Colonic mucosa (tissue), 4 donors: ENCODE results near the gene DYRK3. TPM values are rescaled to one million over a fixed set of nuclear protein-coding genes. Genes with fewer than 3 reads are reported as not detected.

Experiments
- DNase-seq: peaks from one replicate; pipeline ENCODE4 v3.0.0-alpha.2; 2020
- H3K27ac ChIP-seq: fragments of 200-600 bp; one replicate; pipeline ENCODE4 v1.8.0; 2021
- H3K27me3 ChIP-seq: fragments of 200-600 bp; one replicate; pipeline ENCODE4 v1.8.0; 2021
- H3K36me3 ChIP-seq: fragments of 200-600 bp; one replicate; pipeline ENCODE4 v1.8.0; 2021
- H3K4me1 ChIP-seq: fragments of 200-600 bp; one replicate; pipeline ENCODE4 v1.8.0; 2021; ENCODE audit warnings: mild to moderate bottlenecking
- H3K4me3 ChIP-seq: fragments of 200-600 bp; one replicate; pipeline ENCODE4 v1.8.0; 2021
- H3K9ac ChIP-seq, 2 donors: one replicate each; pipeline ENCODE4 v1.7.0; 2013; ENCODE audit warnings: control low read depth in 2 of 2, low read depth in 2 of 2, low read length in 2 of 2
- H3K9me3 ChIP-seq: fragments of 200-600 bp; one replicate; pipeline ENCODE4 v1.8.0; 2021
- intact Hi-C: fragments of 100-400 bp; cut with DNase I; formaldehyde crosslinking; loops from one replicate; pipeline ENCODE4 v1.14.1; 2022
- total RNA-seq, 2 donors: library from RNA; stranded (reverse); fragmentation: NEBNext Ultra II Directional in 1 of 2; extraction: Animal tissue kit (Norgen Biotek cat#: 25700) in 1 of 2; gene quantifications; one replicate each; pipeline ENCODE4 v1.2.1, GENCODE V29; 2021
- TF ChIP-seq, protein P1 (sequence below): fragments of 200-600 bp; IDR thresholded peaks from one replicate; pipeline ENCODE4 v1.8.0; 2022; ENCODE audit warnings: antibody characterized with exemption, mild to moderate bottlenecking
- donor health status: healthy.
- donor health status: DM: no; HTN: no; CAD: no.
- donor health status: DM: no; HTN: no; CAD: no.

The DYRK3 gene
- total RNA-seq, 2 donors from 2014 or later, result 0.86 to 1.9 TPM

DNA sequence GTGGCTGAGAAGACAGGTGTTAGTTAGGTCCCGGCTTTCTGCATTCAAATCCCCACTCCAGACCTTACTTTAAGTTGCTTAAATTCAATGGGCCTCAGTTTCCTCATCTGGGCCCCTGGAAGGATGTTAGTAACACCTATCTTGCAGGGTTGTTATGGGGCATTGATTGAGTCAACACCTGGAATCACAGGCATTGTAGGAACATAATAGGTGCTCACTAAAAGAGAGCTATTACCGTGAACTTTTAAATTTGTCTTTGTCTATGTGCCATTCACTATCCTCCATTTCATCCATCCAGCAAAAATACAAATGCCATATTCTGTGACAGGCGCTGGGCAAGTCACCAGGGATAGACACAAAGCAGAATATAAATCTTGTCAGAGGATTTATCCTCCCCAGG, 38.9 kb downstream of the DYRK3 start:
- Histone ChIP-seq H3K4me1 (peaks cover 3% of the 10 kb centered on the region), H3K27ac (peak overlapping the region; percentile 43), H3K27me3 (no peaks in the 10 kb centered on the region), H3K36me3 (no peaks in the 10 kb centered on the region), H3K9ac (no peak overlapping the region), H3K9me3 (no peaks in the 10 kb centered on the region), H3K4me3 (no peak overlapping the region)
- intact Hi-C loops, result no loop called here
- TF ChIP-seq, protein P1, sequence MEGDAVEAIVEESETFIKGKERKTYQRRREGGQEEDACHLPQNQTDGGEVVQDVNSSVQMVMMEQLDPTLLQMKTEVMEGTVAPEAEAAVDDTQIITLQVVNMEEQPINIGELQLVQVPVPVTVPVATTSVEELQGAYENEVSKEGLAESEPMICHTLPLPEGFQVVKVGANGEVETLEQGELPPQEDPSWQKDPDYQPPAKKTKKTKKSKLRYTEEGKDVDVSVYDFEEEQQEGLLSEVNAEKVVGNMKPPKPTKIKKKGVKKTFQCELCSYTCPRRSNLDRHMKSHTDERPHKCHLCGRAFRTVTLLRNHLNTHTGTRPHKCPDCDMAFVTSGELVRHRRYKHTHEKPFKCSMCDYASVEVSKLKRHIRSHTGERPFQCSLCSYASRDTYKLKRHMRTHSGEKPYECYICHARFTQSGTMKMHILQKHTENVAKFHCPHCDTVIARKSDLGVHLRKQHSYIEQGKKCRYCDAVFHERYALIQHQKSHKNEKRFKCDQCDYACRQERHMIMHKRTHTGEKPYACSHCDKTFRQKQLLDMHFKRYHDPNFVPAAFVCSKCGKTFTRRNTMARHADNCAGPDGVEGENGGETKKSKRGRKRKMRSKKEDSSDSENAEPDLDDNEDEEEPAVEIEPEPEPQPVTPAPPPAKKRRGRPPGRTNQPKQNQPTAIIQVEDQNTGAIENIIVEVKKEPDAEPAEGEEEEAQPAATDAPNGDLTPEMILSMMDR, result no peak
- DNase-seq, result no peak

DNA sequence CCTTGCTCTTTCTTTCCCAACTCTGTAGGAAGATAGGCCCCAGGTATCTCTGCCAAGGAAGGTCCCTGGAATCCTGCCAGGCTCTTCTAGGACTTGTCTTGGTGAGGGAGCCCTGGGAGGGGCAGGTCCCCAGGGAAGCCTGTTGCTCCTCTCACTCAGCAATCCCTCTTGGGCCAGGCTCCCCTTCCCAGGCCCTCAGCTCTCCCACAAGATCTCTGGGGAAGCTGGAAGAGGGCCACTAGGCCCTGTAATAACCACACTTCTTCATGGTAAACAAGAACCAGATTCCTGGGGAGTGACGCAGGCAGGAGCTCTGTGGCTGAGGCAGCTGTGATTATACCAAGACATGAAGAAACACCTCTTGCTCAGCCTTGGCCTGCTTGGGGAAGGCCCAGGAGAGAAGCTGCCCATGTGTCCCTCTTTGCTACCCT, 39.4 kb downstream of the DYRK3 start:
- H3K4me1 ChIP-seq, result peaks cover 3% of the 10 kb centered on the region
- TF ChIP-seq, protein P1, result no peak
- peak overlapping the region in 1 of 2 donors; percentile 41 for H3K9ac ChIP-seq
- H3K9me3 ChIP-seq, result no peaks in the 10 kb centered on the region
- H3K27me3 ChIP-seq, result no peaks in the 10 kb centered on the region
- H3K4me3 ChIP-seq, result no peak overlapping the region
- no peaks in the 10 kb centered on the region for H3K36me3 ChIP-seq
- H3K27ac ChIP-seq, result peak overlapping the region; percentile 43
- DNase-seq, result peak; percentile 72
- intact Hi-C loops, result no loop called here

DNA sequence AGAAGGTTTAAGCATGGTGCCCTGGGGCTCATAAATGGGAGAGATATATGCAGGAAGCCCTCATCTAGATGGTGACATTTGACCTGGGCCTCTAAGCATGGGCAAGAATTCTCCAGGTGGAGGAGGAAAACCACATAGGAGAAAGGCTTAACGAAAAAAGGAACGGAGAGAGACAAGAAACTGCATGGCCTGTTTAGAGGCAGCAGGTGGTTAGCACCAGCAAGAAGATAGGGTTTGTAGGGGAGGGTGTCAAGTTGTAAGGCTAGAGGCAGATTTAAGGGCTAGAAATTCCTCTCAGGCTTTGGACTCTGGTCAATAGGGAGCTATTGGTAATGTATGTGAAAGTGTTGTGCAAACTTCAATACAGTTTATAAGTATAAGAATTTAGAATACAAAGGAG, 41.2 kb downstream of the DYRK3 start:
- Histone ChIP-seq H3K9me3 (no peaks in the 10 kb centered on the region), H3K4me1 (peaks cover 3% of the 10 kb centered on the region), H3K4me3 (no peak overlapping the region), H3K27ac (no peak overlapping the region), H3K9ac (no peak overlapping the region), H3K27me3 (no peaks in the 10 kb centered on the region), H3K36me3 (no peaks in the 10 kb centered on the region)
- TF ChIP-seq, protein P1, result no peak
- no peak for DNase-seq
- intact Hi-C loops, result no loop called here

DNA sequence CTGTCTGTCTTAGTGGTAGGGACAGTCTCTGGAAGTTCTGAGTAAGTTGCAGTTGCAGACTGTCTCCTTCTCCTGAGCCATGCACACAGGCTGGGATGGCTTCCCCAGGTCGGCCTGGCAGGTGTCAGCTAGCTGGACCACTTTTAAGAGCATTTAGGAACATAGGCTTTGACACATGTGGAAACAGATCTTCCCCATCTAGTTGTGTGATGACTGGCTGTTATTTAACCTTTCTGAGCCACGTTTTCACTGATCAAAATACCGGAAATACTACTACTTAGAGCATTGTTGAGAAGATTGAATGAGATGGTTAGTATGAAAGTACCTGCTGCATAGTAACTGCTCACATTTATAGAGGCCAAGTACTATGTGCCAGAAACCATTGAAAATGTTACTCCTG, 43.2 kb downstream of the DYRK3 start:
- Histone ChIP-seq H3K36me3 (no peaks in the 10 kb centered on the region), H3K27me3 (no peaks in the 10 kb centered on the region), H3K27ac (no peak overlapping the region), H3K4me3 (no peak overlapping the region), H3K9me3 (no peaks in the 10 kb centered on the region), H3K9ac (no peak overlapping the region), H3K4me1 (peaks cover 3% of the 10 kb centered on the region)
- no peak for DNase-seq
- intact Hi-C loops, result no loop called here
- TF ChIP-seq, protein P1, result no peak

DNA sequence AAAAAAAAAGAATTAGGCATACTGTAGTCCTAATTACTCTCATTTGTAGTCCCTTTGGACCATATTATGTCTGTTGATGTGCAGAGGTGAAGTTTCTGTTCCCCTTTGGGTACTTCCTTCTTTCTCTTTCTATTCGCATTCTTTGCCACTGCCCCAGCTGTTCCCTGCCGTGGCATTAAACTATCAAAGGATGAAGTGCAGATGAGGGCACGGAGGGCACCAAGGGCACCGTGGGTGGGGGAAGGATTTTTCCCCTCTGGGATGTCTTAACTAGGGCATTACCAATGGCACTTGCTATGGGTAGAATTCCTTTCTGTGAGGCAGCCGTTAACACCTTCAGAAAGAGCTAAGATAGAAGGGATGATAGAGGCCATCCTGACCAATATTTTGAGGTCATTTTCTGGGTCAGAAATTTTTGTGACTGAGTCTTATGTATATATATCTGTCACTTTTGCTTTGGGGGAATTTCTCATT, 44.4 kb downstream of the DYRK3 start:
- Histone ChIP-seq H3K4me3 (no peak overlapping the region), H3K4me1 (no peaks in the 10 kb centered on the region), H3K27ac (no peak overlapping the region), H3K27me3 (no peaks in the 10 kb centered on the region), H3K9me3 (no peaks in the 10 kb centered on the region), H3K9ac (no peak overlapping the region), H3K36me3 (no peaks in the 10 kb centered on the region)
- TF ChIP-seq, protein P1, result no peak
- intact Hi-C loops, result no loop called here
- DNase-seq, result no peak
